Measurements from ENCODE around the gene SDK1. TPM values are rescaled to one million over a fixed set of nuclear protein-coding genes. Genes with fewer than 3 reads are reported as not detected.

SDK1 gene
- total and polyA plus RNA-seq, 10 of the 15 experiments (the other 5 are each of a cell fraction or from before 2014, with no cell fraction given), result 0.14 to 0.33 TPM; not detected in 8

DNA sequence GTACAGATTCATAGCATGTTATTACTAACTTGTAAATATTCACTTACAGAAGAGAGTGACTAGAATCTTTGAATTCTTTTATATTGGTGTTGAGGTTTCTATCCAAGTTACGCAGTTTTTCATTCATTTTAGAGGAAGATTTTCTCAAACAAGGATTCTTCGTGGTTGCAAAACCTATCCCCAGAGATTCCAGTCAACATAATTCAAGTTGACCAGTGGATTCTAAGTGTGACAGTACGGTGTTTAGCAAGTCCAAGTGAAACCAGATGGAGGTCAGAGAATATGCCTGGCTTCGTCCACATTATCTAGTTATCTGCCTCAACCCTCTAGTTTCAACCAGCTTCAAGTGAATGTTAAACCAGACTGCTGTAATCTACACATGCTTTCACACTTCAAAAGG is 131.9 kb downstream of the SDK1 start:
- ChIA-PET RAD21 (ENCODE audit: unreplicated experiment) (no interaction called here), POLR2A (no interaction called here), SMC1A (ENCODE audit: uncharacterized antibody, unreplicated experiment) (no interaction called here), CTCF (no interaction called here)
- in situ Hi-C loops (cut with MboI), result no loop called here
- H3K4me3 ChIP-seq, result no peak overlapping the region
- H3K27me3 ChIP-seq (replicated peaks in 1 of 2; ENCODE audit: control insufficient read depth in 2 of 2, insufficient read depth in 2 of 2, low read length in 1 of 2), result no peaks in the 10 kb centered on the region
- WGBS (ENCODE audit: insufficient coverage, insufficient replicate concordance, low lambda C conversion rate, missing lambda C conversion rate), result 38% methylated on average over 4 of the region's 4 CpGs
- intact Hi-C loops (cut with micrococcal nuclease; ENCODE audit: unreplicated experiment), result no loop called here
- no peaks in the 10 kb centered on the region for H3K79me2 ChIP-seq (ENCODE audit: control insufficient read depth, insufficient read depth, low read length)
- ATAC-seq (no peak), FAIRE-seq (no peak), DNase-seq (ENCODE audit: low read depth, low spot score) (no peak)
- no peak overlapping the region for H3K9ac ChIP-seq (ENCODE audit: control insufficient read depth, insufficient read depth, low read length)
- H3K9me3 ChIP-seq (replicated peaks; ENCODE audit: control insufficient read depth, insufficient read depth, low read length), result no peaks in the 10 kb centered on the region
- H3K4me2 ChIP-seq (ENCODE audit: control insufficient read depth, insufficient read depth), result no peak overlapping the region
- H2AFZ ChIP-seq (ENCODE audit: control insufficient read depth, low read depth, low read length), result no peak overlapping the region
- no peak overlapping the region for H3K27ac ChIP-seq (ENCODE audit: control insufficient read depth, insufficient read depth)
- no peaks in the 10 kb centered on the region for H3K4me1 ChIP-seq (ENCODE audit: control insufficient read depth, insufficient read depth, low read length)
- no peaks in the 10 kb centered on the region for H4K20me1 ChIP-seq (ENCODE audit: control insufficient read depth, insufficient read depth)
- BruUV-seq (replicated peaks), result no TSS peak
- H3K36me3 ChIP-seq (ENCODE audit: control insufficient read depth in 2 of 2, insufficient read depth in 2 of 2, low read length in 1 of 2), result no peaks in the 10 kb centered on the region
- TF ChIP-seq, protein P1, sequence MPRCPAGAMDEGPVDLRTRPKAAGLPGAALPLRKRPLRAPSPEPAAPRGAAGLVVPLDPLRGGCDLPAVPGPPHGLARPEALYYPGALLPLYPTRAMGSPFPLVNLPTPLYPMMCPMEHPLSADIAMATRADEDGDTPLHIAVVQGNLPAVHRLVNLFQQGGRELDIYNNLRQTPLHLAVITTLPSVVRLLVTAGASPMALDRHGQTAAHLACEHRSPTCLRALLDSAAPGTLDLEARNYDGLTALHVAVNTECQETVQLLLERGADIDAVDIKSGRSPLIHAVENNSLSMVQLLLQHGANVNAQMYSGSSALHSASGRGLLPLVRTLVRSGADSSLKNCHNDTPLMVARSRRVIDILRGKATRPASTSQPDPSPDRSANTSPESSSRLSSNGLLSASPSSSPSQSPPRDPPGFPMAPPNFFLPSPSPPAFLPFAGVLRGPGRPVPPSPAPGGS (IDR thresholded peaks at IDR 0.05; ENCODE audit: borderline replicate concordance, insufficient read depth, low read depth, low read length, poor library complexity, severe bottlenecking), result no peak
- TF ChIP-seq ETV6 (conservative IDR thresholded peaks at IDR 0.05 in 1 of 2, IDR thresholded peaks at IDR 0.05 in 1 of 2; ENCODE audit: borderline replicate concordance in 1 of 2, low read depth in 1 of 2) (no peak), RB1 (IDR thresholded peaks at IDR 0.05; ENCODE audit: borderline replicate concordance) (no peak), BMI1 (IDR thresholded peaks at IDR 0.05; ENCODE audit: borderline replicate concordance) (no peak), SIN3A (IDR thresholded peaks at IDR 0.05; ENCODE audit: low read depth, low read length) (no peak), TCF3 (IDR thresholded peaks at IDR 0.05; ENCODE audit: borderline replicate concordance, insufficient read depth, low read depth, low read length) (no peak), PAX8 (IDR thresholded peaks at IDR 0.05) (no peak), MXI1 (IDR thresholded peaks at IDR 0.05; ENCODE audit: low read depth, low read length) (no peak), GATAD2B (conservative IDR thresholded peaks at IDR 0.05; ENCODE audit: low read depth) (no peak), ZNF217 (IDR thresholded peaks at IDR 0.05) (no peak), KDM1A (IDR thresholded peaks at IDR 0.05; ENCODE audit: borderline replicate concordance) (no peak), JUNB (IDR thresholded peaks at IDR 0.05) (no peak), TCF12 (IDR thresholded peaks at IDR 0.05; ENCODE audit: low read depth, low read length) (no peak)
- TF ChIP-seq, protein P2, sequence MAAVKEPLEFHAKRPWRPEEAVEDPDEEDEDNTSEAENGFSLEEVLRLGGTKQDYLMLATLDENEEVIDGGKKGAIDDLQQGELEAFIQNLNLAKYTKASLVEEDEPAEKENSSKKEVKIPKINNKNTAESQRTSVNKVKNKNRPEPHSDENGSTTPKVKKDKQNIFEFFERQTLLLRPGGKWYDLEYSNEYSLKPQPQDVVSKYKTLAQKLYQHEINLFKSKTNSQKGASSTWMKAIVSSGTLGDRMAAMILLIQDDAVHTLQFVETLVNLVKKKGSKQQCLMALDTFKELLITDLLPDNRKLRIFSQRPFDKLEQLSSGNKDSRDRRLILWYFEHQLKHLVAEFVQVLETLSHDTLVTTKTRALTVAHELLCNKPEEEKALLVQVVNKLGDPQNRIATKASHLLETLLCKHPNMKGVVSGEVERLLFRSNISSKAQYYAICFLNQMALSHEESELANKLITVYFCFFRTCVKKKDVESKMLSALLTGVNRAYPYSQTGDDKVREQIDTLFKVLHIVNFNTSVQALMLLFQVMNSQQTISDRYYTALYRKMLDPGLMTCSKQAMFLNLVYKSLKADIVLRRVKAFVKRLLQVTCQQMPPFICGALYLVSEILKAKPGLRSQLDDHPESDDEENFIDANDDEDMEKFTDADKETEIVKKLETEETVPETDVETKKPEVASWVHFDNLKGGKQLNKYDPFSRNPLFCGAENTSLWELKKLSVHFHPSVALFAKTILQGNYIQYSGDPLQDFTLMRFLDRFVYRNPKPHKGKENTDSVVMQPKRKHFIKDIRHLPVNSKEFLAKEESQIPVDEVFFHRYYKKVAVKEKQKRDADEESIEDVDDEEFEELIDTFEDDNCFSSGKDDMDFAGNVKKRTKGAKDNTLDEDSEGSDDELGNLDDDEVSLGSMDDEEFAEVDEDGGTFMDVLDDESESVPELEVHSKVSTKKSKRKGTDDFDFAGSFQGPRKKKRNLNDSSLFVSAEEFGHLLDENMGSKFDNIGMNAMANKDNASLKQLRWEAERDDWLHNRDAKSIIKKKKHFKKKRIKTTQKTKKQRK (IDR thresholded peaks at IDR 0.05; ENCODE audit: low read depth, low read length), result no peak
- TF ChIP-seq, protein P3, sequence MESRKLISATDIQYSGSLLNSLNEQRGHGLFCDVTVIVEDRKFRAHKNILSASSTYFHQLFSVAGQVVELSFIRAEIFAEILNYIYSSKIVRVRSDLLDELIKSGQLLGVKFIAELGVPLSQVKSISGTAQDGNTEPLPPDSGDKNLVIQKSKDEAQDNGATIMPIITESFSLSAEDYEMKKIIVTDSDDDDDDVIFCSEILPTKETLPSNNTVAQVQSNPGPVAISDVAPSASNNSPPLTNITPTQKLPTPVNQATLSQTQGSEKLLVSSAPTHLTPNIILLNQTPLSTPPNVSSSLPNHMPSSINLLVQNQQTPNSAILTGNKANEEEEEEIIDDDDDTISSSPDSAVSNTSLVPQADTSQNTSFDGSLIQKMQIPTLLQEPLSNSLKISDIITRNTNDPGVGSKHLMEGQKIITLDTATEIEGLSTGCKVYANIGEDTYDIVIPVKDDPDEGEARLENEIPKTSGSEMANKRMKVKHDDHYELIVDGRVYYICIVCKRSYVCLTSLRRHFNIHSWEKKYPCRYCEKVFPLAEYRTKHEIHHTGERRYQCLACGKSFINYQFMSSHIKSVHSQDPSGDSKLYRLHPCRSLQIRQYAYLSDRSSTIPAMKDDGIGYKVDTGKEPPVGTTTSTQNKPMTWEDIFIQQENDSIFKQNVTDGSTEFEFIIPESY (IDR thresholded peaks at IDR 0.05), result no peak

Data from GM12878 (cell line).